Measurements from ENCODE around the gene SEMA3D.

- TF ChIP-seq CTCF (IDR thresholded peaks at IDR 0.05; ENCODE audit: low read depth, low read length, missing input control), result no peak
- TF ChIP-seq JUND (IDR thresholded peaks at IDR 0.05), result no peak
- TF ChIP-seq FOXA1 (IDR thresholded peaks at IDR 0.05), result no peak
- no peak for TF ChIP-seq MAX (IDR thresholded peaks at IDR 0.05)
- no peak for TF ChIP-seq SP1 (IDR thresholded peaks at IDR 0.05)
- TF ChIP-seq RAD21 (IDR thresholded peaks at IDR 0.05), result no peak
- TF ChIP-seq GABPA (IDR thresholded peaks at IDR 0.05 in 1 of 2, conservative IDR thresholded peaks at IDR 0.05 in 1 of 2), result no peak
- TF ChIP-seq REST (IDR thresholded peaks at IDR 0.05), result no peak
- TF ChIP-seq ZBTB33 (IDR thresholded peaks at IDR 0.05), result no peak
- TF ChIP-seq FOXA2 (IDR thresholded peaks at IDR 0.05), result no peak
These were observed 188.2 kb downstream of the SEMA3D start for GRCh38 chr7:84998665-84999064.

Data from liver (tissue), 3 donors.